Measurements from ENCODE around the gene THAP4.

DNA sequence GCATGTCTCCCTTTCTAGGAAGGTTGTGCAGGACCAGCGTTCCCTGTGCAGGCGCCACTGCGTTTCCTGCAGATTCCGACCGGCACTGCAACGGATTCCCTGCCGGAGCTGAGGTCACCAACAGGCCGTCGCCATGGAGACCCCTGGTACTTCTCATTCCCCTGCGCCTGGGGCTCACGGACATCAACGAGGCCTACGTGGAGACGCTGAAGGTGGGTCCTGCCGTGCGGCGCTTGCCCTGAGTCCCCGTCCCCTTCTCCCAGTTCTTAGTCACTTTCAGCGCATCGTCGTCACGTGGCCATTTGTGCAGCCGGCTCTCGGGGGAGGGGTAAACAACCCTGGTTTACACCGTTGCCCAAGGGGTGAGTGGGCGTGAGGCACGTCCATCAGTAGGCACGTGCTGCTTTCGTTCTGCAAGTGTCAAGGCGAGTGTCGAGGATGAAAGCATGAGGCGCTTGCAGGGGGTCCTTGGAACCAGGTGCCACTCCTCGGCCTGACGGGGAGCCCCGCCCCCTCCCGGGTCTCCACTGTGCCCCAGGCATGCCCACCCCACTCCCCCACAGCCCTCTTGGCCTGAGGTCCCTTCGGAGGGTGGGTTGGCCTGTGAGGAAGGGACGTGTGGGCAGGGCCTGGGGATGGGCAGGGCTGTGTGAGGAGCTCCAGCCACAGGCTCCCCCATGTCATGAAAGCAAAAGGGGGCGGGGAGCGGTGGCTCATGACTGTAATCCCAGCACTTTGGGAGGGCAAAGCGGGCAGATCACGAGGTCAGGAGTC, 29.9 kb upstream of the THAP4 start:
- no peak for TF ChIP-seq POLR2A (IDR thresholded peaks at IDR 0.05)
- TF ChIP-seq, protein P1, sequence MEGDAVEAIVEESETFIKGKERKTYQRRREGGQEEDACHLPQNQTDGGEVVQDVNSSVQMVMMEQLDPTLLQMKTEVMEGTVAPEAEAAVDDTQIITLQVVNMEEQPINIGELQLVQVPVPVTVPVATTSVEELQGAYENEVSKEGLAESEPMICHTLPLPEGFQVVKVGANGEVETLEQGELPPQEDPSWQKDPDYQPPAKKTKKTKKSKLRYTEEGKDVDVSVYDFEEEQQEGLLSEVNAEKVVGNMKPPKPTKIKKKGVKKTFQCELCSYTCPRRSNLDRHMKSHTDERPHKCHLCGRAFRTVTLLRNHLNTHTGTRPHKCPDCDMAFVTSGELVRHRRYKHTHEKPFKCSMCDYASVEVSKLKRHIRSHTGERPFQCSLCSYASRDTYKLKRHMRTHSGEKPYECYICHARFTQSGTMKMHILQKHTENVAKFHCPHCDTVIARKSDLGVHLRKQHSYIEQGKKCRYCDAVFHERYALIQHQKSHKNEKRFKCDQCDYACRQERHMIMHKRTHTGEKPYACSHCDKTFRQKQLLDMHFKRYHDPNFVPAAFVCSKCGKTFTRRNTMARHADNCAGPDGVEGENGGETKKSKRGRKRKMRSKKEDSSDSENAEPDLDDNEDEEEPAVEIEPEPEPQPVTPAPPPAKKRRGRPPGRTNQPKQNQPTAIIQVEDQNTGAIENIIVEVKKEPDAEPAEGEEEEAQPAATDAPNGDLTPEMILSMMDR (IDR thresholded peaks at IDR 0.05) = no peak

Data from tibial nerve (tissue), 3 donors.